GM19463 (cell line): Measurements from ENCODE around the gene SOD3.

Source experiments
- ATAC-seq: cut with Tn5 transposase; IDR thresholded peaks from one replicate; pipeline ENCODE4 v1.9.1; 2021; ENCODE audit warnings: mild to moderate bottlenecking, moderate library complexity; ENCODE audit not compliant: unreplicated experiment

Gene SOD3

DNA sequence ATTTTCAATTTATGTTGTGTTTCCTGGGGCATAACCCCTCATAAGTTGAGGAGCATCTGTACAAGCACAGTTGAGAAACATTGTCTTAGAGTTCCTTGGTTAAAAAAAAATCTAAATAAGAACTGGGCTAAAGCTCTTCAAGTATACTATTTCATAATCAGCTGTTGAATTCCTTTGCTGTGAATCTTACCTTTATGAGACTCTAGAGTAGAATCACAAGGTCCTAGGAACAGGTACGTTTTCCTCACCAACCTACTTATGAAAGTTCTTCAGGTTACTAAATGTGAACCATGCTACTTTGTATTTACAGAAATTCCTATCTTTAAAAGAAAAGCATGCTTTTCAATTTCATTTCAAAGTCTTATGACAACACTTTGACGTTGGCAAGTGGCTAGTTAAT is 20.9 kb upstream of the SOD3 start:
- ATAC-seq, result no peak

DNA sequence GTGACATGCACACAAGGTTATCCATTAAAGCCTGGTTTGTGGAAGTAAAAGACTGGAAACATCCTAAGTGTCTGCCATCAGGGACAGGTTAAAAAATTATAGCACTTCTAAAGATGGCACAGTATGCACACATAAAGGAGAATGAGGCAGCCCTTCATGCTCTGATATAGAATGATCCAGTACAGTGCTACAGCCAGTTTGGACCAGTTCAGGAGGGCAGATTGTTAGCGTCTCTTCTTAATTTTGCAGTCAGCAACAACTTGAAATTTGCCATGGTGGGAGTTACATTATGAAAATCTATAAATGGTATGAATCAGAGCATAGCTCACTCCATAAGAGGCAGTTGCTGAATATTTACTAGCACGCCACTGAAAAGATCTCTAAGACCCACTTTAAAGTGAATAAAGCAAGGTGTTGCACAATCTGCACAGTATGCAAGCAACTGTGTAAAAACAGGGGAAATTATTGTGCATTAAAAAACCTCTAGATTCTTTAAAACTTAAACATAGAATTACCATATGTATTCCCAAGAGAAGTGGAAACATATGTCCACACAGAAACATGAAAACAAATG is 20.3 kb upstream of the SOD3 start:
- ATAC-seq, result no peak

DNA sequence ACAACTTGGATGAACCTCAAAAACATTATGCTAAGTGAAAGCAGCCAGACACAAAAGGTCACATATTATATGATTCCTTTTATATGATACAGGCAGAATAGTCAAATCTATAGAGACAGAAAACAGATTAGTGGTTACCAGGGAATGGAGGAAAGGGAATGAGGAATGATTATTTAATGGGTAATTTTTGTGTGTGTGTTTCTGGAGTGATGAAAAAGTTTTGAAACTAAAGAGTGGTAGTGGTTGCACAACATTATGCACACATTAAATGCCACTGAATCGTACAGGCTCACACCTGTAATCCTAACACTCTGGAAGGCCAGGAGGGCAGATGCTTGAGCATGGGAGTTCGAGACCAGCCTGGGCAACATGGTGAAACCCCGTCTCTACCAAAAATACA is 19.6 kb upstream of the SOD3 start:
- no peak for ATAC-seq

DNA sequence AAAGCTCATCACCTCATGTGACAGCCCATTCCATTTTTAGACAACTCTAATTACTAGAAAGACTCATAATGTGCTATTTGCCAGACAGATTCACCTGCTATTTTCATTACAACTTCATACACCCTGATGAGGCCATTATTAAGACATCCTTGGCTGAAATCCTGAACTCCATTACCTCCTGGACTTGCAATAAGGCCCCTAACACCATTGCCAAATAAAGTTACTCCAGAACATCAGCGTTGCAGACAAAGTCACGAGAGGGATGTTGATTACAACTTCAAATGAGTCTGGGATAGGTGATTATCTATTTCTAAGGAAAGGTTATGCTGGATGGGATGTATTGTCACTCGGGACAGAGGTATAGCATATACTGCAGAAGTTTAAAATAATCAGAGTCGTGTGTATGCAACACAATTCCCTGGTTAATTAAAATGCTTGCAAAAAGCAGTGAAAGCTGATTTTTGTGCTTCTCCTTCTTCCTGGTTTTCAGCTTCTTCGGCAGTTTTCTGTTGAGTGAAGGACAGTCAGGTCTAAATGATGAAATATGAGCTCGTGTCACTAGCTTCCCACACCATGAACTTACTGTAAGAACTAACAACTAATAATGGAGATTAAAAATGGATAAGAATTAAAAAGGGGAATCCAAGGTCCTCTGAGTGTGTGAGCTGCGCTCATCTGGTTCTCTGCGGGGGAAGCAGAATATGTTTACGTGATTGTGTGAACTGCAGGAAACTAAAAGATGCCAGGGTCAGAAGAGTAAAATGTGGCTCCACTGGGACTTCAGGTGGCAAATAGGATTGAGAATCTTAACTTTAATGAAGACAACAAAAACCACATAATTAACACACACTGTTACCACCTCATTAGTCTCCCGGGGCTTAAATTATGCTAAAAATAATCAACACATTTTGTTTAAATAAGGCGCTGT is 17.6 kb upstream of the SOD3 start:
- ATAC-seq, result no peak

DNA sequence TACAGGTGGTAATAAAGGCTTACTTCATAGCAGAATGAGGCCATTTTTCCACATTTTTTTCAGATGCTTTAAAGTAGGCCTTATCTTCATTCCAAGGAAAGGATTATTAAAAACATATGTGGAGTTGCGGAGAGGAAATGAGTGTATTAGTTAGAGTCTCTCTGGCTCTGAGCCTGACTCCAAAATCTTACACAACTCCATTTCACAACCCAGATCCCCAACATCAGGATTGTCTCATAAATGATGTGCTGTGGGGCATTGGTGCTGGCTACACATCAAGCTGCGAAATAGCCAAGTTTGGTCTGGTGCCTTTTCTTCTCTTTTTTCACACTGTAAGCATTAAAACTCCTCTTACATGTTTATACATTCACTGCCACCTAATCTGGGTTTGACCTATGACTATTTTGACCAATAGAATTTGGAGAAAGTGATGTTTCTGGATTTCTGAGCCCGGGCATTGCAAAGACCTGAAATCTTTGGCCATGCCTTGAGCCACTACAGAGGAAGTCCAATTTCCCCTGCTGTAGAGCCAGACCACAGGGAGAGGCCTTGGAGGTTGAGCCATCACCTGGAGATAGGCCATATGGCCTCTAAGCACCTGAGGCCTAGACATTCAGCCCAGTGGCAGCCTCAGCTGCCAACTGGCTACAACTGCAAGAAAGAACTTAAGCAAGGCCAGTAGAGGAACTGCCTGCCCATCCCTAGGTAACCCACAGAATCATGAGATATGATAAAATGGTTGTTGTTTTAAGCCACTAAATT is 16.7 kb upstream of the SOD3 start:
- ATAC-seq, result no peak

DNA sequence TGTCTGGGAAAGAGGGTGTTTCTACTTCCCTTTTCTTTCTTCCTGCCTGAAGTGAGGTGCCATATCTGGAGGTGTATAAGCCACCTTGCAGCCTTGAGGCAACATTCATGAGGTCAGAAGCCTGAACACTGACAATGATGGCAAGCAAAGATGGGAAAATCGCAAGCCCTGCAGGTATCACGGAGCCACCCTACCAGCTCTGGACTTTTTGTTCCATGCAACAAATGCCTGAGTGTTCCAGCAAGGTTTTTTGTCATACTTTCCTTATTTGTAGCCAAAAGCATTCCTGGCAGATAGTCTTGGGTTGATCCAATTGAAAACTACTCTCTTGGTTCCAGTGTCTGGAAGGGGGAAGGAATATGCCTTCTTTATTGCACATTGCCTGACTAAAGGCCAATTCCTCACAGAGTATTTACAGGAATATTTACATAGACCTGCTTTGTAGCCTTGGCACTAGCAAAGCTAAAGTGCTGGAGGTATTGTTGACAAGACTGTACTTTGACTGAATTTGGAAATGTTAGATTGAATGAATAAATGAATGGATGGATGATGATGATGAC is 14.4 kb upstream of the SOD3 start:
- no peak for ATAC-seq

DNA sequence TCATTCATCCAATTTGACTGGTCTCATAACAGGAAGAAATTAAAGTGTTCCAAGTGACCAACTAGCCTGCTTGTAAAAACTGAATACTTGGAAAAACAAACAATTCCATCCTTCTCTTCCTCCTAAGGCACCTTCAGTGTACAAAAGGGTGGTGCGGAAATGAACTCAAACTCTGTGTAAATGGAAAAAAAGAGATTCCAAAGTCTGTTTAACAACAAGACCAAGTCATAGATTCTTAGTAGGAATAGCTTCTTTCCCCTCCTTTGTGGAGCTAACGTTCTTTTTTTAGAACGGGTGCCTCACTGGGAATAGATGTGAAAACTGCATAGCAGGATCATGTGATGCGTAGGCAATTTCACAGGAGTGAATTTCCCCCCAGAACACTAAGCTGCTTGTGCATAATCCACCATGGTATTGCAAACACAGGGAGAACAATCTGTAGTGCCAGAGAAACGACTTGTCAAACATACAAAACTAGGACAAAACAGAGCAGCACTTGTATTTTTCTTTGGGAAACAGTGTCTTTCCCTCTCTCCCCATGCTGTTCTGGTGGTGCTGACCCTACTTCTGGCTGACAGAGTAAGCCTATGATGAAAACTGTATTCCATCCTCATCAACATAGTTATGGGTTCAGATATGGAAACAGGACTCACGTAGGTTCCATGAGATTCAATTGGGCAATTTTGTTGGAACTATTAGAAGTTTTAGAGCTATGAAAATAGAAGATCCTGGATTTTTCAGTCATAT is 13.2 kb upstream of the SOD3 start:
- ATAC-seq, result no peak

DNA sequence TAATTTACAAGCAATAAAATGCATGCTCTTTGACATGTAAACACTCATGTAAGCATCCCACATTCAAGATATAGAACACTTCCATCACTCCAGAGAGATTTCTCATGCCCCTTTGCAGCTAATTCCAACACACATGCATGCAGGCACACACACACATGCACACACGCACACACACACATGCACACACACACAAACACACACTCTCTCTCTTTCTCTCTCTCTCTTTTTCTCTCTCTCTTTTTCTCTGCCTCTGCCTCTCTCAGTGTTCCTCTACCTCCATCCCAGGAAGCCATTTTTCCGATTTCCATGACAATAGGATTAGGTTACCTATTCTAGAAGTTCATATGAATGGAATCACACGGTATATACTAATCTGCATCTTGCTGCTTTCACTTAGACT is 11.9 kb upstream of the SOD3 start:
- ATAC-seq, result no peak

DNA sequence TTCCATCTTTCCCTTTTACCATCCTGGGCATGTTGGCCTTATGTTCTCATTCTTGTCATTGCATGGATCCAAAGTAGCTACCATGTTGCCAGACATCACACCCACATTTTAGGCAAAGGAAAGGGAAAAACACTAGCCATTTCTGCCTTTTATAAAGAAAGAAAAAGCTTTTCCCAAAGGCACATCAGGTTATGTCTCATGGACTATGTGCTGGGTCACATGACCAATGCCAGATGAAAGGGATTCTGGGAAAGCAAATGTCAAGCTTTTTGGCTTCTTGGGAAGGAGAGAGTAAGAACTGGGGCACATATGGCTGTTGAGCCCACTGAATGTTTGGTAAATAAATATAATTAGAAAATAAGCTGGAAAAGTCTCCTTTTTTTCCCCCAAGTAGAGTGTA is 4.3 kb upstream of the SOD3 start:
- no peak for ATAC-seq

DNA sequence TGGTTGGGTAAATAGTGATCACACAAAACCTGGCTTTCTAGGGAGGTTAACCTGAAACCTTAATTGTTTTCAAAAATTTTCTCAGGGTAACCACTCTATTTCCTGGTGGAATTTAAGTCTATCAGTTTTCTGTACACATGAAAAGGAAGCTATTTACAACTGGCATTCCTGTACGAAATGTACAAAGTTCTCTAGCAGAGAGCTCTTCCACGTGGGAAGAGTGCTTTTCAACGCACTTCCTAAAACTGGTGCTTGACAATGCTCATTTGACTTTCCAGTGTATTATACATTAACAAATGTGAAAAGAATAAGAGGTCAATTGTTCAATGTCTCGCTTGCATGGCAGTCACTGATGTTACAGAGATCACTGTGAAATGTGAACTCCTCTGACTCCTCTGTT is 2.8 kb upstream of the SOD3 start:
- no peak for ATAC-seq

DNA sequence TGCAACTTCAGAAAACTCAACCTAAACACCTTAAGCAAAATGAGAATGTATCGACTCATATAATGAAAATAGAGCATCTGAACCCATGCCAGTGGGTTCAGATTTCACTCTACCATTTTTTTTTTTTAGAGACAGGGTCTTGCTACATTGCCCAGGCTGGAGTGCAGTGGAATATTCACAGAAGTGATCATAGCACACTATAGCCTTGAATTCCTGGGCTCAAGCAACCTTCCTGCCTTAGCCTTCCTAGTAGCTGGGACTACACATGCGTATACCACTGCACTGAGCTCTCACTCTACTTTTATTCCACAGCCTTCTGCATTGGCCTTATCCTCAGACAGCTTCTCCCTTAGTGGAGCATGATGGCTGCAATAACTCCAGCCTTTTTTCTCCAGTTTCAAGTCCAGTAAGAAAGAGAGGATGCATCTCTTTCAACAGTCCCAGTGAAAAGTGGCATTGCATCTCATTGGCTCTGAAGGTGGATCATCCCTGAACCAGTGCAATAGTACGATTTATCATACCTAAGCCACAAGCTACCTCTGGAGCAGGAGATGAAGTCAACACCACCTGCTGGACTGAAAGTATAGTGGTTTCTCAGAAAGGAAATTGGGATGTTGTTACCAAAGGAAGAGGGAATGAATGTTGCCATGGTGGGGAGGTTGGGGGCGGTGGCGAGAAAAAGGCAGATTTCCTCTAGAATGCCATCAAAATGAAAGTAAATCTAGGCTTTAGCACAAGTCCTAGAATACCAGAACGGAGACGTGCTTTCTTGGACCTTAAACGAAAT is 2.0 kb upstream of the SOD3 start:
- ATAC-seq, result no peak

DNA sequence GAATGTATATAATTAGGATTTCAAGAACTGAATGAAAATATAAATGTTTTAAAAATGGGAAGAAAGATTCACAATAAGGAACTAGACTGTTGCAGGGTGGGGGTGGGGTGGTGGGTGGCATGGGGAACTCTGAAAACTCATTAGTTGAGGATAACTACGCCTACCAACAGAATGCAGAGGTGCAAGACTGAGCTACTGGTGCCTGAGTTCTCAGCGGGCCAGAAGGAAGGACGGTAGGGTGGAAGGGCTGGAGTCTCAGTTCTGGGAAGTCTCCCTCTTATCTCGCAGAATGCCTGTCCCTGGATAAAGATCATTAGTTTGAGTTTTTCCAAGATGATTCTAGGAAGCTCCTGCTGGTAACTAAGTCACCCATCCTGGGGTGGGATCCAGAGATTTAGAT is 1.3 kb upstream of the SOD3 start:
- ATAC-seq, result no peak

DNA sequence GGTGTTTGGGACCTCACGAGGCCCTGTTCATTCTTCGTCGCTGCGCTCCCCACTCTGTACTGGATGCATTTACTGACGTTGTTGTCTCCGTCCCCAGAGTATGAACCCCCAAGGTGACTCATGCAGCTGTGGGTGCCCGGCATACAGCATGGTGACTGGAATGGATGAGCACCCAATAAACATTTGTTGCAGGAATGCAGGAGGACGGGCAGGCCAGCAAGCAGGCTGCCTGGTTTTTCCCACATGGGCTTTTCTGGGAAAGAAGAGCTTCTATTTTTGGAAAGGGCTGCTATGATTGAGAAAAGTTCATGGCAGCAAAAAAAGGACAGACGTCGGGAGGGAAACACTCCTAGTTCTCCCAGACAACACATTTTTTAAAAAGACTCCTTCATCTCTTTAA is 893 bp upstream of the SOD3 start:
- no peak for ATAC-seq

DNA sequence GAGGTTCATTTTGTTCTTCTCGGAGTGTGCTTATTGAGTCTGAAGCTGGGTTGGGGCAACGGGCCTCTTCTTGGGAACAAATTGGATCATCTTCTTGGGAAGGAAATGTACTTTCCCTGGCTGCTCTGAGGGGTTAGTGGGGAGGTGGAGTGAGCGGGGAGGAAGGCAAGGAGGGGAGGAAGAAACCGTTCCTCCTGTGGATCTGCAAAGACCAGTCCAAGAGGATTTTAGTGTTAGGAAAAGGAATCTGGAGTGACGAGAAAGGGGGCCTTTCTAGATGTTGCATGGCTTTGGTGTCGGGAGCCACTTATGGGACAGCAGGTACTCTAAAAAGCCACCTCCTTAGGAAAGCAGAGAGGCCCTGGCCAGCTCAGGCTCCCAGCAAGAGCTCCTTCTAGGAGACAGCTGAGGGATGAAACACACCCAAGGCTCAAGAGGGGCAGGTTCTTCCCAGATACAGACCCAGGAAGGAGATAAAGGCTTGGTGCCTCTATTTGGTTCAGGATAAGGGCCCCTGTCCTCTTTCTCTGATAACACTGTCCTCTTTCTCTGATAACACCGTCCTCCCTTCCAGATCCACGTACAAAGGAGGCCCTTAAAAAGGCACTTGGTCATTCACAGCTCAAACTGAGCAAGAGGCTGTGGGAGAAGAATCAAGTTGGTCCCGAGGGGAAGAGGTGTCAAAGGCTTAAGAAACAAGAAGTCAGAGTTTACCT is 451 bp downstream of the SOD3 start:
- no peak for ATAC-seq

DNA sequence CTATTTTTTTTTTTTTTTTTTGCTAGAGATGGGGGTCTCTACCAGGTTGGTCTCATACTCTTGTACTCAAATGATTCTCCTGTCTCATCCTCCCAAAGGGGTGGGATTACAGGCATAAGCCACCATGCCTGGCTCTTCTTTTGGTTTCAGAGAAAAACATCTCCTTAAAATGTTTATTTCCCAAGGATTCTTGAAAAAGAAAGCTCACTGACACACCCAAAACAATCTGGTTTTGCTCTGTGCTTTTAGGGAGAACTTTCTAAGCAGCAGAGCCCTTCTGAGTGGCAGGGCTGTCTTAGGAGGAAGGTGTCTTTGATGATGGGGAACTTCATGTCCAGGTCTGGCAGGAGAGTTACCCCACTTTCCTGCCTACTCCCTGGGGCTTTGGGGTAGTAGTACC is 1.2 kb downstream of the SOD3 start:
- no peak for ATAC-seq

DNA sequence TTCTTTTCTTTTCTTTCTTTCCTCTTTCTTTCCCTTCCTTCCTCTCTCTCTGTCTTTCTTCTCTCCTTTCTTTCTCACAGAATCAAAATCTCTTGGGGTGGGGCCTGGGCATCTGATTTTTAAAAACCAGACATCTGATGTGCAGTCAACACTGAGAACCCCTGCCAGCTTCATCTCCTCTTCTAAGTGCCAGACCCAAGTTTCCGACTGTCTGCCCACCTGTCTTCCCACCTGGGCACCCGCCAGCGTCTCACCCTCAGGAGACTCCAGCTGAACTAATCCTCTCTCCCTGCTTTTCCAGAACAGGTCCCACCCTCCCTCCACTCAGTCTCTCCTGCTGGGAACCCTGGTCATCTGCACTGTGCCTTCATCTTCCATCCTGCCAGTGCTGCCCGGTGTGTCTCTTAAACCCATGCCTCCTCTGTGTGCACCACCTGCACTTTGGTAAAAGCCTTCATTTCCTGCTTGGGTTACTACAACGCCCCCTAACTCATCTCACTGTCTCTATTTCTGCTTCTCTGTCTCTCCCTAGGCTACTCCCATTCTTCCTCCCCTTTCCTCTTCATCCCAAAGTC is 2.8 kb downstream of the SOD3 start:
- no peak for ATAC-seq

DNA sequence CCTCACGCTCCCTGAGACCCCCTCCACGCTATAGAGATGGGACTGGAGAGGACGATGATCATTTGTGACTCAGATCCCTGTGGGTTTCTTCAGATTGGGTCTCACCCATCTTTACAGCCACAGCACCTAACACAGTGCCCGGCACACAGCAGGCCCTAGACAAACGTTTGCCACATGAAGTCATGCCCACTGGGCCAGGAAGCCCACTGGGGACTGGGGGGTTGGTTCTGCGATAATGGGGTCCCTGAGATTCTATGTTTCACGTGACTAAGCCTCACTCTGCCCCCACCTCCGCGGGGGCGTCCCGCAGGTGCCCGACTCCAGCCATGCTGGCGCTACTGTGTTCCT is 3.8 kb downstream of the SOD3 start:
- ATAC-seq, result no peak

DNA sequence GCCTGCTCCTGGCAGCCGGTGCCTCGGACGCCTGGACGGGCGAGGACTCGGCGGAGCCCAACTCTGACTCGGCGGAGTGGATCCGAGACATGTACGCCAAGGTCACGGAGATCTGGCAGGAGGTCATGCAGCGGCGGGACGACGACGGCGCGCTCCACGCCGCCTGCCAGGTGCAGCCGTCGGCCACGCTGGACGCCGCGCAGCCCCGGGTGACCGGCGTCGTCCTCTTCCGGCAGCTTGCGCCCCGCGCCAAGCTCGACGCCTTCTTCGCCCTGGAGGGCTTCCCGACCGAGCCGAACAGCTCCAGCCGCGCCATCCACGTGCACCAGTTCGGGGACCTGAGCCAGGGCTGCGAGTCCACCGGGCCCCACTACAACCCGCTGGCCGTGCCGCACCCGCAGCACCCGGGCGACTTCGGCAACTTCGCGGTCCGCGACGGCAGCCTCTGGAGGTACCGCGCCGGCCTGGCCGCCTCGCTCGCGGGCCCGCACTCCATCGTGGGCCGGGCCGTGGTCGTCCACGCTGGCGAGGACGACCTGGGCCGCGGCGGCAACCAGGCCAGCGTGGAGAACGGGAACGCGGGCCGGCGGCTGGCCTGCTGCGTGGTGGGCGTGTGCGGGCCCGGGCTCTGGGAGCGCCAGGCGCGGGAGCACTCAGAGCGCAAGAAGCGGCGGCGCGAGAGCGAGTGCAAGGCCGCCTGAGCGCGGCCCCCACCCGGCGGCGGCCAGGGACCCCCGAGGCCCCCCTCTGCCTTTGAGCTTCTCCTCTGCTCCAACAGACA is 4.4 kb downstream of the SOD3 start:
- no peak for ATAC-seq
